Activated naive CD4-positive, alpha-beta T cell treated with anti-CD3 and anti-CD28 coated beads for 36 hours (primary cell): Measurements from ENCODE around the gene ITPR1. TPM values are rescaled to one million over a fixed set of nuclear protein-coding genes. Genes with fewer than 3 reads are reported as not detected.
"Not testable (repeated sequence)": the region's sequence is repeated elsewhere in the genome, so short reads cannot be mapped to it uniquely, and the experiment has no call there.

Experiments
- CTCF ChIA-PET: fragments of 350-600 bp; sonication (Branson Sonifier 250); formaldehyde crosslinking; loops from one replicate; lab custom pipeline; 2021; ENCODE audit warnings: antibody characterized with exemption; lab: Charles Lee
- DNase-seq: peaks from one replicate; pipeline ENCODE4 v3.0.0-alpha.2; 2020
- H3K27ac Mint-ChIP-seq: one replicate; pipeline ENCODE4 v1.8.0; 2021; ENCODE audit warnings: mild to moderate bottlenecking, mixed read lengths
- H3K27me3 Mint-ChIP-seq: one replicate; pipeline ENCODE4 v1.8.0; 2021; ENCODE audit warnings: low read depth, mixed read lengths
- H3K36me3 Mint-ChIP-seq: one replicate; pipeline ENCODE4 v1.8.0; 2021; ENCODE audit warnings: low read depth, mixed read lengths
- H3K4me1 Mint-ChIP-seq: one replicate; pipeline ENCODE4 v1.8.0; 2021; ENCODE audit warnings: low read depth, mixed read lengths
- H3K4me3 Mint-ChIP-seq: one replicate; pipeline ENCODE4 v1.8.0; 2021; ENCODE audit warnings: mild to moderate bottlenecking, moderate library complexity, mixed read lengths
- H3K9me3 Mint-ChIP-seq: one replicate; pipeline ENCODE4 v1.8.0; 2021; ENCODE audit warnings: mixed read lengths
- intact Hi-C: fragments of 100-400 bp; cut with micrococcal nuclease; formaldehyde crosslinking; loops from one replicate; pipeline ENCODE4 v1.15.1; 2023
- total RNA-seq, 2 experiments: library from RNA; stranded (reverse); gene quantifications; one replicate each; pipeline ENCODE4 v1.2.3, GENCODE V29; 2021

Gene ITPR1
- total RNA-seq, 2 experiments from 2014 or later: 38.5 to 41.1 TPM

DNA sequence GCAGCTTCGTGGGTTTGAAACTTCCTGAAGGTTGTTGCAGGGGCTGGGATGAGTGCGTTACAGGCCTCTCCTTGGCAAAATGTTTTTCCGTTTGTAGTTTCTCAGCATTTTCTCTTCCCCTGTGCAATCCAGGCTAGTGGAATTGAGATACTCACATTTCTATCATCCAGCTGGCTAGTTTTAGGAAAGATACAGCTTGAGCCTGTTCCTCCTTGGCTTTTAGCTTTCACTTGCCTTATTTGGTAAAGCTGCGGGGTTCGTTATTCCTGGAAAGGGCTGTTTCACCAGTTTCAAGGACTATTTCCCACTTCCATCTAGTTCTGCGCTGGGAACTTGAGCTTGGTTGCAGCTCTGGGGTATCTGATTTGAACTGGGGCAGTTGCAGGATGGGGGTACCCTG lies 90.3 kb downstream of the ITPR1 start:
- no peak for DNase-seq
- no peaks in the 10 kb centered on the region for H3K36me3 Mint-ChIP-seq
- H3K4me3 Mint-ChIP-seq: no peak overlapping the region
- CTCF ChIA-PET: interaction anchor here (0.6 to 2.0 kb wide), 6 partner anchors 10 to 233 kb away, joined by 3 to 7 read pairs (median 4); no protein-coding TSS in a partner anchor
- no peaks in the 10 kb centered on the region for H3K27me3 Mint-ChIP-seq
- H3K9me3 Mint-ChIP-seq: no peaks in the 10 kb centered on the region
- H3K27ac Mint-ChIP-seq: no peak overlapping the region
- H3K4me1 Mint-ChIP-seq: peaks cover 52% of the 10 kb centered on the region
- intact Hi-C loops: loop anchor here (5.0 kb wide), 2 partner anchors 324 to 1406 kb away; partner anchors contain the start of gene CRBN

DNA sequence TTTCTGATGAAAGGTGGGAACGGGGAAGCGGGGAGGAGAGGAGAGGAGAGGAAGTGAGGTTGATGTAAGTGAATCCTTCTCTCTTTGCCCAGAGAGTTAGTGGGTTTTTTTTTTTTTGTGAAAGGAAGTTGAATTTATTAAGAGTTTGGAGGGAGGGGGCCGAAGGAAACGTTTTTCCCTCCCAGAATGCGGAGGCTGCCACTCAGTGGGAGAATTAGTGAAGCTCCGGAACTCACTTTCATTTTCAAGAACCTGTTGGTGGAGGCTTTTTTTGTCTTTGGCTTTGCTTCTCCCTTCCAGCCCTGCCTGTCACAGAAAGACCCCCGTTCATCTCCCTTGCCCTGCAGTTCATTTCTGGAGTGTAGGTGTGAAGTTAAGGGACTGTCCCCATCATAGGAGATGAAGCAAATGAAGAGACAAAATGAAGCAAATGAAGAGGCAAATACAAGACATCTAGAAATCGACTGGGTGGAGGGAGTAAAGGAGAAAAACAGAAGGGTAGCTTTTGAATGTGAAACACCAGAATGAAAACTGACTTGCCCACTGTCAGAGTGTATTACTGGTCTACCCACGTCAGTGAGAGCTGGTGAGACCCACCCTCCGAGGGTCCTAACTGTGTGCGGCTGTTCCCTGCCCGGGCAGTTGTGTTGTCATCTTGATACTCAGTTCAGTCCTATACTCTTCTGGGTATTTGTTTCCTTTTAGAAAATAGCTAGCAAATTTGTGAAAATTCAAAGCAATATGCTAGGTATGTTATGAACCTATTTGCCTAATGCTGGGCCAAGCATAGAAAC lies 91.5 kb downstream of the ITPR1 start:
- no peaks in the 10 kb centered on the region for H3K27me3 Mint-ChIP-seq
- peak overlapping the region; percentile 70 for H3K4me3 Mint-ChIP-seq
- H3K27ac Mint-ChIP-seq: peak overlapping the region; percentile 83
- no peaks in the 10 kb centered on the region for H3K9me3 Mint-ChIP-seq
- H3K36me3 Mint-ChIP-seq: no peaks in the 10 kb centered on the region
- DNase-seq: peak; percentile 72
- CTCF ChIA-PET: interaction anchor here (0.6 to 2.0 kb wide), 11 partner anchors 11 to 238 kb away, joined by 3 to 6 read pairs (median 4); no protein-coding TSS in a partner anchor
- intact Hi-C loops: loop anchor here (1.0 to 5.0 kb wide), 10 partner anchors 48 to 1407 kb away; partner anchors contain the start of genes CRBN, ITPR1 and SETMAR
- H3K4me1 Mint-ChIP-seq: peaks cover 61% of the 10 kb centered on the region

DNA sequence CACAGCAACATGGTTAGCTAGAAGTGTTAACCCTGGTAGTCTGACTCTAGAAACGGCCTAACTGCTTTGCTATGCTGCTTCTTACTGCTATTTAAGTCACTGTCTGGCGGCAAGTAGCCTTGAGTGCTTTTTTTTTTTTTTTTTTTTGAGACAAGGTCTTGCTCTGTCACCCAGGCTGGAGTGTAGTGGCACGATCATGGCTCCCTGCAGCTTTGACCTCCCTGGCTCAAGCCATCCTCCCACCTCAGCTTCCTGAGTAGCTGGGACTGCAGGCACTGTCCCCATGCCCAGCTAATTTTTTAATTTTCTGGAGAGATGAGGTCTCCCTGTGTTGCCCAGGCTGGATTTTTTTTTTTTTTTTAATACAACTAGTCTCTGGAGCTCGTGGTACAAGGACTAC lies 93.2 kb downstream of the ITPR1 start:
- Mint-ChIP-seq H3K27me3 (no peaks in the 10 kb centered on the region), H3K27ac (no peak overlapping the region), H3K4me1 (peaks cover 64% of the 10 kb centered on the region), H3K36me3 (no peaks in the 10 kb centered on the region), H3K4me3 (no peak overlapping the region), H3K9me3 (no peaks in the 10 kb centered on the region)
- CTCF ChIA-PET: interaction anchor here (0.6 to 0.8 kb wide), 3 partner anchors 47 to 235 kb away, joined by 3 to 4 read pairs (median 3); no protein-coding TSS in a partner anchor
- intact Hi-C loops: loop anchor here (5.0 kb wide), 1 partner anchor 611 kb away; no protein-coding TSS in a partner anchor
- no peak for DNase-seq

GRCh38 chr3:4587061-4587837 lies 94.1 kb downstream of the ITPR1 start:
- no peak overlapping the region for H3K4me3 Mint-ChIP-seq

GRCh38 chr3:4587838-4588105 lies 94.6 kb downstream of the ITPR1 start:
- Mint-ChIP-seq H3K27ac (no peak overlapping the region), H3K9me3 (no peaks in the 10 kb centered on the region), H3K36me3 (no peaks in the 10 kb centered on the region), H3K4me3 (no peak overlapping the region), H3K27me3 (no peaks in the 10 kb centered on the region), H3K4me1 (peaks cover 58% of the 10 kb centered on the region)
- CTCF ChIA-PET: interaction anchor here (0.8 to 2.4 kb wide), 5 partner anchors 9 to 237 kb away, joined by 3 to 10 read pairs (median 5); no protein-coding TSS in a partner anchor
- DNase-seq: no peak
- intact Hi-C loops: loop anchor here (5.0 kb wide), 1 partner anchor 610 kb away; no protein-coding TSS in a partner anchor

More at GRCh38 chr3:4587061-4587837, 94.1 kb downstream of the ITPR1 start:
- CTCF ChIA-PET: interaction anchor here (0.7 to 2.4 kb wide), 6 partner anchors 8 to 236 kb away, joined by 3 to 10 read pairs (median 4); no protein-coding TSS in a partner anchor
- Mint-ChIP-seq H3K27me3 (no peaks in the 10 kb centered on the region), H3K36me3 (no peaks in the 10 kb centered on the region), H3K27ac (no peak overlapping the region), H3K4me1 (peaks cover 60% of the 10 kb centered on the region), H3K9me3 (no peaks in the 10 kb centered on the region)
- no peak for DNase-seq
- intact Hi-C loops: loop anchor here (5.0 kb wide), 1 partner anchor 610 kb away; no protein-coding TSS in a partner anchor

- CTCF ChIA-PET: interaction anchor here (1.0 to 2.4 kb wide), 5 partner anchors 9 to 119 kb away, joined by 3 to 10 read pairs (median 5); no protein-coding TSS in a partner anchor
- DNase-seq: no peak
- H3K27me3 Mint-ChIP-seq: no peaks in the 10 kb centered on the region
- H3K9me3 Mint-ChIP-seq: no peaks in the 10 kb centered on the region
- H3K36me3 Mint-ChIP-seq: no peaks in the 10 kb centered on the region
- H3K4me3 Mint-ChIP-seq: no peak overlapping the region
- peaks cover 55% of the 10 kb centered on the region for H3K4me1 Mint-ChIP-seq
- intact Hi-C loops: loop anchor here (5.0 kb wide), 1 partner anchor 609 kb away; no protein-coding TSS in a partner anchor
- H3K27ac Mint-ChIP-seq: no peak overlapping the region
Measured at GRCh38 chr3:4588466-4588865, 95.3 kb downstream of the ITPR1 start.

GRCh38 chr3:4589475-4590097 lies 96.4 kb downstream of the ITPR1 start:
- intact Hi-C loops: loop anchor here (5.0 kb wide), 1 partner anchor 608 kb away; no protein-coding TSS in a partner anchor
- H3K9me3 Mint-ChIP-seq: no peaks in the 10 kb centered on the region
- H3K36me3 Mint-ChIP-seq: no peaks in the 10 kb centered on the region
- no peak for DNase-seq
- CTCF ChIA-PET: interaction anchor here (0.6 to 2.4 kb wide), 4 partner anchors 11 to 120 kb away, joined by 3 to 10 read pairs (median 4); no protein-coding TSS in a partner anchor
- no peaks in the 10 kb centered on the region for H3K27me3 Mint-ChIP-seq
- H3K4me3 Mint-ChIP-seq: no peak overlapping the region
- peaks cover 50% of the 10 kb centered on the region for H3K4me1 Mint-ChIP-seq
- no peak overlapping the region for H3K27ac Mint-ChIP-seq

- DNase-seq, H3K9me3 Mint-ChIP-seq, intact Hi-C loops, H3K27ac Mint-ChIP-seq, H3K27me3 Mint-ChIP-seq, H3K36me3 Mint-ChIP-seq, H3K4me3 Mint-ChIP-seq: not testable (repeated sequence)
- CTCF ChIA-PET: interaction anchor here (1.0 to 1.7 kb wide), 3 partner anchors 11 to 72 kb away, joined by 3 to 4 read pairs (median 3); no protein-coding TSS in a partner anchor
- H3K4me1 Mint-ChIP-seq: peaks cover 47% of the 10 kb centered on the region
Measured at GRCh38 chr3:4590849-4591248, 97.7 kb downstream of the ITPR1 start.

DNA sequence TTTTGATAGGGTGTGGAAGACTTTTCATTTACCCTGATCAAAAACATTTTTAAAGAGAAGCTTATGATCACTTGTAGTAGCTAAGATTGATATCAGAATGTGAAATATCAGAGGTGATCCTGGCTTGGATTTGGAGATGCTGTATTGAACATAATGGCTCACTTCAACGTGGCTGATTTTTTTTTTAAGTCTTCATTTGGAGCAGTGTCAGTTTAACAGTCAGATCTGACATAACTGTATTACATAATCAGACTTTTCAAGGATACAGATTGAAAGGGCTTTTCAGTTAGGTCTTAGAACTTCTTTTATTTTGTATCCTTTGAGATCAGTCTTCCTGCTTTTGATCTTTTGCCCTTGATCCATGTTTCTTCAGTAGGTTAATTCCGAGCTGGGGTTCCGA lies 98.5 kb downstream of the ITPR1 start:
- Mint-ChIP-seq H3K4me3 (no peak overlapping the region), H3K27me3 (no peaks in the 10 kb centered on the region), H3K4me1 (peaks cover 39% of the 10 kb centered on the region), H3K36me3 (no peaks in the 10 kb centered on the region), H3K27ac (no peak overlapping the region), H3K9me3 (no peaks in the 10 kb centered on the region)
- DNase-seq: no peak
- CTCF ChIA-PET: interaction anchor here (1.3 to 1.7 kb wide), 2 partner anchors 11 to 72 kb away, joined by 3 to 4 read pairs; no protein-coding TSS in a partner anchor
- intact Hi-C loops: no loop called here

DNA sequence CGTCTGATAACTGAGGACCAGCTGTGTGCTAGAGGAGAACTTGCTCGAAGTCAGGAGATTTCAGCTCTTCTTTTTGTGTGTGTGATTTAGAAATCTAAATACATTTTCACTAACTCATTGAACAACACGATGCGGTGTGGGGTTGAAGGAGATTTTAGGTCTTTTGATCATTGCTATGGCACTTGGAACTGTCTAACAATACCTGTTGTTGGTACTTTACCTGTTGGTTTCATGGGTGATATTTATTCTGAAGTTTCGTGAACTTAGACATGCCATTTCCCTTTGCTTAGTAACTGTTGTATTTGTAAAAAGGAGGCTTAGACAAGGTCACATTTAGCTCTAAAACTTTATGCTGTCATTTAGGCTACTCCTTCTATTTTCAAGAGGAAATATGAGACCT lies 99.9 kb downstream of the ITPR1 start:
- no peaks in the 10 kb centered on the region for H3K27me3 Mint-ChIP-seq
- peaks cover 26% of the 10 kb centered on the region for H3K4me1 Mint-ChIP-seq
- H3K27ac Mint-ChIP-seq: no peak overlapping the region
- no peaks in the 10 kb centered on the region for H3K36me3 Mint-ChIP-seq
- no peak for DNase-seq
- no peak overlapping the region for H3K4me3 Mint-ChIP-seq
- no peaks in the 10 kb centered on the region for H3K9me3 Mint-ChIP-seq
- intact Hi-C loops: no loop called here
- CTCF ChIA-PET: interaction anchor here (1.2 kb wide), 1 partner anchor 259 kb away, joined by 3 read pairs; no protein-coding TSS in a partner anchor

- H3K27me3 Mint-ChIP-seq: no peaks in the 10 kb centered on the region
- CTCF ChIA-PET: no interaction called here
- H3K36me3 Mint-ChIP-seq: no peaks in the 10 kb centered on the region
- H3K4me3 Mint-ChIP-seq: no peak overlapping the region
- H3K27ac Mint-ChIP-seq: no peak overlapping the region
- intact Hi-C loops: no loop called here
- H3K9me3 Mint-ChIP-seq: no peaks in the 10 kb centered on the region
- DNase-seq: no peak
- peaks cover 11% of the 10 kb centered on the region for H3K4me1 Mint-ChIP-seq
Measured at GRCh38 chr3:4595710-4596113, 102.6 kb downstream of the ITPR1 start.
